ENCODE data around the gene ZNF280C. TPM values are rescaled to one million over a fixed set of nuclear protein-coding genes. Genes with fewer than 3 reads are reported as not detected.

The ZNF280C gene
- total RNA-seq, 1 experiment from 2014 or later = 4.6 TPM

GRCh38 chrX:130167040-130167439 lies 101.7 kb downstream of the ZNF280C start:
- H3K4me2 ChIP-seq (ENCODE audit: low read length) = peak overlapping the region; percentile 93
- H3K9ac ChIP-seq (ENCODE audit: low read length) = peak overlapping the region; percentile 89; the same call in 1 of the 2 replicates
- no TSS peak for BruUV-seq (replicated peaks)
- no peak for DNase-seq
- CTCF ChIA-PET = no interaction called here
- peaks cover 32% of the 10 kb centered on the region for H3K79me2 ChIP-seq (ENCODE audit: low read length)
- H3K4me3 ChIP-seq (ENCODE audit: low read length) = peak overlapping the region; percentile 77
- no peak overlapping the region for H3K27ac ChIP-seq (ENCODE audit: low read length)
- TF ChIP-seq EZH2phosphoT487 (IDR thresholded peaks at IDR 0.05; ENCODE audit: borderline replicate concordance, low read length) = no peak
- no peak for ATAC-seq
- intact Hi-C loops (cut with micrococcal nuclease) = loop anchor here (10.0 kb wide), 1 partner anchor 52 kb away; the partner anchor contains the start of gene ELF4
- no peaks in the 10 kb centered on the region for H3K9me3 ChIP-seq (ENCODE audit: low read length)
- POLR2A ChIA-PET (ENCODE audit: unreplicated experiment) = no interaction called here
- no peak overlapping the region for H2AFZ ChIP-seq (ENCODE audit: low read length)
- no peaks in the 10 kb centered on the region for H4K20me1 ChIP-seq (ENCODE audit: low read length)
- no peaks in the 10 kb centered on the region for H3K36me3 ChIP-seq (ENCODE audit: low read depth, low read length)
- H3K27me3 ChIP-seq (ENCODE audit: low read length) = no peaks in the 10 kb centered on the region
- no peaks in the 10 kb centered on the region for H3K9me2 ChIP-seq (replicated peaks; ENCODE audit: low read length)
- H3K4me1 ChIP-seq (ENCODE audit: insufficient read depth, low read length) = peaks cover 14% of the 10 kb centered on the region
- no peaks in the 10 kb centered on the region for H3F3A ChIP-seq (ENCODE audit: low read length, unreplicated experiment)

- no peak for ATAC-seq
Observed at GRCh38 chrX:130166503-130166777, 102.3 kb downstream of the ZNF280C start.

GRCh38 chrX:130165703-130166502 lies 102.8 kb downstream of the ZNF280C start, which contains the start of gene AIFM1:
Gene AIFM1, minus strand, starts transcription at chrX:130165841. Its CDS starts 185 bp downstream, at chrX:130165656.
- Histone ChIP-seq H3K9me2 (replicated peaks; ENCODE audit: low read length) (no peaks in the 10 kb centered on the region), H3K9me3 (ENCODE audit: low read length) (no peaks in the 10 kb centered on the region), H3K79me2 (ENCODE audit: low read length) (peaks cover 42% of the 10 kb centered on the region), H4K20me1 (ENCODE audit: low read length) (no peaks in the 10 kb centered on the region), H3K4me2 (ENCODE audit: low read length) (peak within 1 kb of the TSS; percentile 93), H3K4me1 (ENCODE audit: insufficient read depth, low read length) (peaks cover 14% of the 10 kb centered on the region), H3F3A (ENCODE audit: low read length, unreplicated experiment) (no peaks in the 10 kb centered on the region), H3K27ac (ENCODE audit: low read length) (peak within 1 kb of the TSS; percentile 87), H3K9ac (ENCODE audit: low read length) (peak within 1 kb of the TSS; percentile 89), H3K36me3 (ENCODE audit: low read depth, low read length) (no peaks in the 10 kb centered on the region), H2AFZ (ENCODE audit: low read length) (peak within 1 kb of the TSS; percentile 92), H3K27me3 (ENCODE audit: low read length) (no peaks in the 10 kb centered on the region), H3K4me3 (ENCODE audit: low read length) (peak within 1 kb of the TSS; percentile 77)
- TF ChIP-seq EZH2phosphoT487 (IDR thresholded peaks at IDR 0.05; ENCODE audit: borderline replicate concordance, low read length) (no peak), CTCF (conservative IDR thresholded peaks at IDR 0.05; ENCODE audit: low read depth, low read length) (no peak), EZH2 (IDR thresholded peaks at IDR 0.05; ENCODE audit: low read length, unreplicated experiment) (no peak)
- ChIA-PET CTCF (interaction anchor here (0.9 kb wide), 1 partner anchor 105 kb away, joined by 4 read pairs; no protein-coding TSS in a partner anchor), POLR2A (ENCODE audit: unreplicated experiment) (interaction anchor here (0.6 kb wide), 1 partner anchor 10 kb away, joined by 3 read pairs; no protein-coding TSS in a partner anchor)
- peak; percentile 91 for ATAC-seq
- peak; percentile 94 for DNase-seq
- intact Hi-C loops (cut with micrococcal nuclease) = loop anchor here (10.0 kb wide), 1 partner anchor 51 kb away; the partner anchor contains the start of gene ELF4
- BruUV-seq (replicated peaks) = TSS peak; percentile 74

More at GRCh38 chrX:130166503-130166777, 102.3 kb downstream of the ZNF280C start:
- Histone ChIP-seq H2AFZ (ENCODE audit: low read length) (peak overlapping the region; percentile 89), H4K20me1 (ENCODE audit: low read length) (no peaks in the 10 kb centered on the region), H3K9me2 (replicated peaks; ENCODE audit: low read length) (no peaks in the 10 kb centered on the region), H3K79me2 (ENCODE audit: low read length) (peaks cover 38% of the 10 kb centered on the region), H3K27ac (ENCODE audit: low read length) (peak overlapping the region; percentile 87), H3K4me3 (ENCODE audit: low read length) (peak overlapping the region; percentile 77), H3K4me1 (ENCODE audit: insufficient read depth, low read length) (peaks cover 14% of the 10 kb centered on the region), H3K27me3 (ENCODE audit: low read length) (no peaks in the 10 kb centered on the region), H3K9ac (ENCODE audit: low read length) (peak overlapping the region; percentile 89), H3F3A (ENCODE audit: low read length, unreplicated experiment) (no peaks in the 10 kb centered on the region), H3K36me3 (ENCODE audit: low read depth, low read length) (no peaks in the 10 kb centered on the region), H3K9me3 (ENCODE audit: low read length) (no peaks in the 10 kb centered on the region), H3K4me2 (ENCODE audit: low read length) (peak overlapping the region; percentile 93)
- DNase-seq = no peak
- TF ChIP-seq CTCF (conservative IDR thresholded peaks at IDR 0.05; ENCODE audit: low read depth, low read length) (no peak), EZH2phosphoT487 (IDR thresholded peaks at IDR 0.05; ENCODE audit: borderline replicate concordance, low read length) (no peak), EZH2 (IDR thresholded peaks at IDR 0.05; ENCODE audit: low read length, unreplicated experiment) (no peak)
- intact Hi-C loops (cut with micrococcal nuclease) = loop anchor here (10.0 kb wide), 1 partner anchor 52 kb away; the partner anchor contains the start of gene ELF4
- POLR2A ChIA-PET (ENCODE audit: unreplicated experiment) = no interaction called here
- CTCF ChIA-PET = no interaction called here
- BruUV-seq (replicated peaks) = no TSS peak
